ENCODE data around the gene CCDC157.
"Not testable (repeated sequence)": the region's sequence is repeated elsewhere in the genome, so short reads cannot be mapped to it uniquely, and the experiment has no call there.

The CCDC157 gene

DNA sequence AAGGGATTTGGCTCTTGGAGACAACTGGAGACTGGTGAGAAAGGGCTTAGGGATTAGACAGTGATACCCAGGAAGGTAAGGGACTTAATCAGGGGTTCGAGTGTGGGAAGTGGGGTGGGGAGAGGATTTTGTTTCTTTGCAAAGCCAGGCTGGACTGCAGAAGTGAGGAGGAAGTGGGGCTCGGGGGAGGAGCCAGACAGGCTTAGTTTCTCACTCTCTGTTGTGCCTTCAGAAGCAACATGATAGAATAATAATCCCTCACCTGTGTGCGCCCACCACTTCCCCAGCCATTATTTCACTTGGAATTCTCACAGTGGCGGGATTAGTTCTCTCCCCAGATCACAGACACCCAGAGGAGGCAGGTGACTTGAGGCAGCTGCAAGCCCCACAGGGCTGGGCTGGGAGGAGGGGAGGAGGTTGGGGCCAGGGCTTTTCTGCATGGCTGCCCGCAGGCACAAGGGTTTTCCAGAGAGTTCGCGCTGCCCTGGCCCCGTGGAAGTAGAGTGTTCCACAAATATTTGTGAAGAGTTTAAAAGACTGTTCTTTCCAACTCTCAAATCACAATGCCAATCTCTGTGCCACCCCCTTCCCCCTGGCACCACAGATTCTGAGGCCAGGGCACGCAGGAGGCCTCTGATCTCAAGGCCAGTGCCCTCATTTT is 36.0 kb downstream of the CCDC157 start:
- no peak for DNase-seq

DNA sequence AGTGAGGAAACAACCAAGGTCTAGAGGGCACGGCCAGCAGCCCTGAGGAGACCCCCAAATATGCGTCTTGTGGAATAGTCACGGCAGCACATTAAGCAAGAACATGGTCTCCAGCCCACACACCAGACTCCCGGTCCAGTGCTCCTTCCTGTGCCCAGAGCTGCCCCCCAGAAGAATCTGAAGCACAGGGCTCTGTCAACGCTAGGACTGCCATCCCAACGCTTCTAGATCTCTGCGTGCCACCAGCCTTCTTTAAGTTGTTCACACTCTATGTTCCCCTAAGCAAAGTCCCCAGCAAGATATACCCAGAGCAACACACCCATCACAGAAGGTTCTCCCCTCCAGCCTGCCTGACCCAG is 36.5 kb downstream of the CCDC157 start:
- no peak for DNase-seq

DNA sequence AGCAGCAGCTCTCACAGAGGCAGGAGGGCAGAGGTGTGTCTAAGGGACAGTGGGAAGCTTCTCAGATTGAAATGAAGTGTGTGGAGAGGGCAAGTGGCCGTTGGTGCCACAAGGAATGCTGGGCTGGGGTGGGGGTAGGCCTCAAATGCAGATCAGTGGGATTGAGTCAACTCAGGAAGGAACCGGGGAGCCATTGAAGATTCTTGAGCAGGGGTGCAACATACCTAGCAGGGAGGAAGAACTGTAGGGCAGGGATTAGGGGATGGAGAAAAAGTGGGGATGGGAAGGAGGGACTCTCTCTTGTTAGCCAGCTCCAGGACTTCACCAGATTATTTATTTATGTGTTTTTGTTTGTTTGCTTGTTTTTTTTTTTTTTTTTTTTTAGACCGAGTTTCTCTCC is 37.1 kb downstream of the CCDC157 start:
- no peak for DNase-seq

- peak; percentile 66 for DNase-seq
Measured at GRCh38 chr22:30396871-30397655, 40.3 kb downstream of the CCDC157 start, which contains the start of gene SEC14L2. Gene SEC14L2 (plus strand): TSS chr22:30397018. CDS start chr22:30397117, 99 bp downstream.

GRCh38 chr22:30397656-30398635 is 41.1 kb downstream of the CCDC157 start:
- DNase-seq, result no peak

DNA sequence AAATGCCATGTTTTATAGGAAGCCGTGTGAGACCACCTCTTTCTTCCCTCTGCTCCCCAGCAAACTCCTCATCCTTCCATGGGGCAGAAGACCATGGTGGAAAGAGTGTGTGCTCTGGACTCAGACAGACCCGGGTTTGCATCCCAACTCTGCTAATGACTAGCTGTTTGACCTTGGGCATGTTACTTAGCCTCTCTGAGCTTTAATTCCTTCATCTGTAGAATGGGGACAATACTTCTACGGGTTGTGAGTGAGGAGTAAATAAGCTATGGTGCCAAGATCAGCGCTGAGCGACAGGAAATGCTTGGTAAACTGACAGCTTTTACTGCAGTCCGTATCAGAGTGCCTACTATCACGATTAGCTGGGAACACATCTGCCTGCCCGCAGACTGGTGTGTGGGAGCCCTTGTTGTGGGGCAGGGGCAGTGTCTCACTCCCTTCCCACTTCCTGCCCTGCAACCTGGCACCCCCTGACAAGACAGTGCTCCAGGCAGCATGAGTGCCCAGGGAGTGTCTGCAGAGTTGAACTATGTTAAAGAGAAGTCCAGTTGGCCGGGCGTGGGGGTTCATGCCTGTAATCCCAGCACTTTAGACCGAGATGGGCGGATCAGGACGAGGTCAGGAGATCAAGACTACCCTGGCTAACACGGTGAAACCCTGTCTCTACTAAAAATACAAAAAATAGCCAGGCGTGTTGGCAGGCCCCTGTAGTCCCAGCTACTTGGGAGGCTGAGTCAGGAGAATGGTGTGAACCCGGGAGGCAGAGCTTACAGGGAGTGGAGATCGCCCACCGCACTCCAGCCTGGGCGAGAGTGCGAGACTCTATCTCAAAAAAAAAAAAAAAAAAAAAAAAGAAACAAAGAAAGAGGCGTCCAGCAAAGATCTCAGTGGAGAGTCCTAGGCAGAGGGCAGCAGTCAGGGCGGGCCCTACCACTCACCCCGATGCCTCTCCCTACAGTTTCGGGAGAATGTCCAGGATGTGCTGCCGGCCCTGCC is 42.2 kb downstream of the CCDC157 start:
- DNase-seq, result no peak

- DNase-seq, result no peak
Measured at GRCh38 chr22:30399718-30400117, 42.9 kb downstream of the CCDC157 start.

DNA sequence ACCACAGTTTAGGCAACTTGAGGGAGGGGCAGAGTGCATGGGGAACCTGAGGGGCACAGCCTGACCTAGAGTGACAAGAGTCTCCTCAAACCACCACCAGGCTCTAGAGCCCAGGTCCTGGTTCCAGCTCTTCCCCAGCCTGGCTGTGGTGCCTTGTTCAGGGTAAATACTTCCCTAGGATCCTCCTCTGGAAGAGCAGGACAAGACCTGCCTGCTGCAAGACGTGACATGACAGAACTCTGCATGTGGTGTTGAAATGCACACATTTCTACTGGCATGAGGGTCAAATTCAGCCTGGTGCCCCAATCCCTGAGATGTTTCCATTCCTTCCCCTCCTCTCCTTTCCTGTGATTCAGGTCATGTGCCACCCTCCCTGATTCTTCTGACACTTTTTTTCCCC is 43.4 kb downstream of the CCDC157 start:
- DNase-seq, result no peak

GRCh38 chr22:30401024-30401423 is 44.2 kb downstream of the CCDC157 start:
- DNase-seq, result not testable (repeated sequence)

- no peak for DNase-seq
Measured at GRCh38 chr22:30402028-30402765, 45.4 kb downstream of the CCDC157 start.

DNA sequence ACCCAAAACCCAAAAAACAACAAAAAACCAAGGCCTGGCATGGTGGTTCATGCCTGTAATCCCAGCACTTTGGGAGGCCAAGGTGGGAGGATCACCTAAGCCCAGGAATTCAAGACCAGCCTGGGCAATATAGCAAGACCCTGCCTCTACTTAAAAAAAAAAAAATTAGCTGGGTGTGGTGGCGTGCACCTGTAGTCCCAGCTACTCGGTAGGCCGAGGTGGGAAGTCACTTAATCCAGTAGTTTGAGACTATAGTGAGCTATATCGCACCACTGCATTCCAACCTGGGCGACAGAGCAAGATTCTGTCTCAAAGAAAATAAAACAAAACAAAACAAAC is 45.9 kb downstream of the CCDC157 start:
- DNase-seq, result not testable (repeated sequence)

DNA sequence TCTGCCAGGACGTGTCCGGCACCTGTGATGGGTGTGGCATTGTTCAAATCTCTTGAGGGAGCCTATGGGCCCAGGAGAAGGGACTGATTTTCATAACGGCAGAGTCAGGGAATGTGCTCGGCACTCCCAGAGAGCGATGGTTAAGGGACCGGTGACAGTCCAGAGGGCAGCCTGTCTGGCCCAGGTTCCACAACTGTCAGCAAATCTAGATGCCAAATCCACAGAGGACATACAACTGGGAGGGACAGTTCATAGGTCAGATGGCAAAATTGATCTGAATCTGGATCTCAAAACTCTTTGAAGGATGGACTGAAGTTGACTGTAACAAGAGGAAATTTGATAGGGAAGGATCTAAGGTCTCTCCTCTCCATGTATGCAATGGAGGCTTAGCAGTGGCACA is 47.5 kb downstream of the CCDC157 start:
- DNase-seq, result no peak

- no peak for DNase-seq
Measured at GRCh38 chr22:30405731-30406130, 48.9 kb downstream of the CCDC157 start.

DNA sequence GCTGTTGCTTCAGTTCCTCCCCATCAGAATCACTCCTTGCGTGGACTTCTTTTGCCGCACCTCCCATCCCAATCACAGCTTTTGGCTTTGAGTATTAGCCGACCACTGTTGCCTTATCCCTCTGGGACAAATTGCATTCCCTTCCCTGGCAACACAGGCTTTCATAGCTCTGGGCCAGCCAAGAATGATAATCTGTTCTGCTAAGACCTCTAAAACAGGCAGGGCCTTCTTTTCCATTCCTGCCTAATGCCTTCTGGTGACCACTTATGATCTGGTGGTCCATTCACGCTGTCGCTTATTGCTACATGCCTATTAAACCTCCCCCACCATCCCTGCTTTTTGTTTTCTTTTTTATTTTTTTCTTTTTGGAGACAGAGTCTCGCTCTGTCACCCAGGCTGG is 49.6 kb downstream of the CCDC157 start:
- DNase-seq, result no peak

GRCh38 chr22:30408388-30409102 is 51.7 kb downstream of the CCDC157 start:
- no peak for DNase-seq

DNA sequence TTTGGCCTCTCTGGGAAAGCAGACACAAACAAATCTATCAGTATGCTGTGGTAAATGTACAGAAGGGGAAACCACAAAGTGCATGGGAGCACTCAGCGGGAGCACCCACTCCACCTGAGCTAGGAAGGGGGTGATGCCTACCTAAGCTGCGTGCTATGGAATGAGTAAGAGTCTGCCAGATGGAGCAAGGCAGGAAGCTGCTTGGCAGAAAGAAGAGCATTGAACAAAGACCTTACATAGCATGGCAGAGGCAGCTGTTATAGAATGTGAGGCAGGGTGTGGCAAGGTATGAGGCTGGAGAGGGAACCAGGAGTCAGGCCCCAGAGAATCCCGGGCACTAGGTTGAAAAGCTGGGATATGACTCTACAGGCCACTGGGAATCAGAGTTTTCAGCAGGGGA is 55.0 kb downstream of the CCDC157 start:
- no peak for DNase-seq

DNA sequence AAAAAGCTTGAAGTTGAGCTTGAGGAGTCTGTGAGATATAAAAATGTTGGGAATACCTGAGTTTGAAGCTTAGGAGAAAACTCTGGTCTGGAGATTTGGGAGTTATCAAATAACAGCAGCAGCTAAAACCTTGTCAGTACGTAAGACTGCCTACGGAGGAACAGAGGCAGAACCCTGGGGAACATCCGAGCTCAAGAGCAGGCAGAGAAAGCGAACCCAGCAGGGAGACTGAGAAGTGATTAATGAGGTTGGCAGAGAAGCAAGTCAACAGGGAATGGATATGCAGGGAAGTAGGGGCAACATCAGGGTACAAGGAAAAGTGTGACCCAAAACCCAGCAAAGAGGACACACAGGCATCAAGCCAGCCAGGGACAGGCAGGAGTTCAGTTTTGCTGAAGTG is 56.2 kb downstream of the CCDC157 start:
- DNase-seq, result no peak

DNA sequence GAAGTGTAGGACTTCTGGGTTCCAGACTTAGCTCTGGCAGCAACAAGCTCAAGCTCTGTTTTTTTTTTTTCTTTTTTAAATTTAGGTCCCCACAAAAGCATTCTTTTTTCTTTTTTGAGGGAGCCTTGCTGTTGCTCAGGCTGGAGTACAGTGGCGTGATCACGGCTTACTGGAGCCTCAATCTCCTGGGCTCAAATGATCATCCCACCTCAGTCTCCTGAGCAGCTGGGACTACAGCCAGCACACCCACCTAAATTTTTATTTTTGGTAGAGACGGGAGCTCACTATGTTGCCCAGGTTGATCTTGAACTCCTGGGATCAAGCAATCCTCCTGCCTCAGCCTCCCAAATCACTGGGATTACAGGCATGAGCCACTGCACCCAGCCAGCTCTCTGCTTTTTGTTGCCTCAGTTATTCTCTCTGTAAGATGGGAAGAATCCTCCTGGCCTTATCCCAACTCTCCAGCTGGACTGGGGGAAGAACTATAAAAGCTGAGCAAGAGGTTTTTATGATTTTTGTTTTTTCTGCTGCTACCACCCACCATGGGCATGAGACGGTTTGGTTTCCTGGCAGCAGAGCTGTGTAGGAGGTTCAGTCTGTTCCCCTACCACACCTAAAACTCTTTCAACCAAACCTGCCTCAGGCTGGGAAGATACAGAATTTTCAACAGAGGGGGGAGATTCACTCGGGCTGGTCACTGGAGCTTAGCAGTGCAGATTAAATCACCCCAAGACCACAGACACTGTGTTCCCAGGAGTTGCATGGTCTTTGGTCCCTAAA is 57.1 kb downstream of the CCDC157 start:
- DNase-seq, result no peak

DNA sequence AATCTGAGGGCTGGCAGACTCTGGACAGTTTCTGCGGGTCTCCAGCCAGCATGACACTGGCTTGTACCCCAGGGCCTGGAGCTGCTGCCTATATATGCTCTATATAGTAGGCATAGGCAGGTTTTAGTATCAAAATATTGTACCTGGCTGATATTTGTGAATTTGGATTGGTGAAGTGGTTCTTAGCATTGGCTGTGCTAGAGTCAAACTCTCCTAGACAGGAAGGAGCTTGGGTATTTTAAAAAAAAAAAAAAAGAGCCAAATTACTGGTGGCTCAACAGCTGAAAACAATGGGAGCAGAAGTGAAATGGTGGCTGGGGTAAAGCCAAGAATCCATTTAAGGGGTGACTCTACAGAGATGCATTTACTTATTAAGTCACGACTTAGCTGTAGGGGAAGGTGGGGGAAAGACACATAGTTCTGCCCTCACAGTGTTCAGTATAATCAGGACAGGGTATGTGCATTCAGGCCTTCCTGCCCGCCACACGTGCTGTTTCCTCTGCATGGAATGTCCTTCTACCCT is 57.8 kb downstream of the CCDC157 start:
- no peak for DNase-seq

DNA sequence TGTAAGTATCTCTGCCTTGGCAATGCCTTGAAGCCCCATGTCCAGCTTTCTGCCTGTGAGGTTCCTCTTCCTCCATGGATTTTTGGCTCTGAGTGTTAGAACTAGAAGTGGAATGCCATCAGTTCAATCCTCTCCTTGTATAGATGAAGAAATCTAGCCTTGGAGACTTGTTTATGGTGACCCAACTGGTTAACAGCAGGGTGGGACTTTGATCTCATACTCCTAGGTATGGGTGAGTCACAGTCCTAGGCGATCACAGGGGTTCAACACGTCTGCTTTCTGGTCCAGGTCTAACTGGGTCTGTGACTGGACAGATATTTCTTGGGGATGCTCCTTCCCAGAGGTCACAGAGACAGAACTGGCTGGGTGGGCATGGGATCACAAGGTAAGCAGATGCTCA is 59.6 kb downstream of the CCDC157 start:
- no peak for DNase-seq
